Measurements from ENCODE around the gene NHLH1. TPM values are rescaled to one million over a fixed set of nuclear protein-coding genes. Genes with fewer than 3 reads are reported as not detected.

Gene NHLH1
- total RNA-seq, 1 donor from 2014 or later: 0.93 TPM

DNA sequence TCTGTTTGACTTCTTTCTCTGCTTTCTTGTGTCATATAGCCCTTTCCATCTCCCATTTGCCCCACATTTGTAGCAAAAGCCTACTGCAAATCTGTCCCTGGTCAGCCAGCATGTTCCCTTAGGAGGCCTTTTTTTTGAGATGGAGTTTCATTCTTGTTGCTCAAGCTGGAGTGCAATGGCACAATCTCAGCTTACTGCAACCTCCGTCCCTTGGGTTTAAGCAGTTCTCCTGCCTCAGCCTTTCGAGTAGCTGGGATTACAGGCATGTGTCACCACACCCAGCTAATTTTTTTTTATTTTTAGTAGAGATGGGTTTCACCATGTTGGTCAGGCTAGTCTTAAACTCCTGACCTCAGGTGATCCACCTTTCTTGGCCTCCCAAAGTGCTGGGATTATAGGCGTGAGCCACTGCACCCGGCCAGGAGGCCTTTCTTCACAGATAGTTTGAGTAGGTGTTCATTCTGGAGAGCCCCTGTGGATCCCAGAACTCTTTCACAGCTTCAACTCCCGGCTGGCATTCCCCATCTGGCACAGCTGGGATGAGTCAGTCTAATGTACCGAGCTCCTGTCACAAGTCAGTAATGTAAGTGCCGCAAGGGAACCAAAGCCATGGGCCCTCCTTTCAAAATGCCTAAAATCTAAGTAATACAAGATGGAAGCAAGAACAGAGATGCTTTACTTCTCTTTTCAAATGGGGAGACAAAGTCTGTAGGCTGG is 9.4 kb upstream of the NHLH1 start:
- intact Hi-C loops (cut with micrococcal nuclease): no loop called here

DNA sequence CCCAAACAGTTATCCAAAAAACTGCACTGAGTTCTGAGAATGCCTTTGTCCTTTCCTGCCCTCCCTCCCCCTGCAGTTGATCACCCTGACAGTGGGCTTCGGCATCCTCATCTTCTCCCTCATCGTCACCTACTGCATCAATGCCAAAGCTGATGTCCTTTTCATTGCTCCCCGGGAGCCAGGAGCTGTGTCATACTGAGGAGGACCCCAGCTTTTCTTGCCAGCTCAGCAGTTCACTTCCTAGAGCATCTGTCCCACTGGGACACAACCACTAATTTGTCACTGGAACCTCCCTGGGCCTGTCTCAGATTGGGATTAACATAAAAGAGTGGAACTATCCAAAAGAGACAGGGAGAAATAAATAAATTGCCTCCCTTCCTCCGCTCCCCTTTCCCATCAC is 8.8 kb upstream of the NHLH1 start:
- intact Hi-C loops (cut with micrococcal nuclease): no loop called here

- intact Hi-C loops (cut with micrococcal nuclease): no loop called here
These were observed 7.2 kb upstream of the NHLH1 start for GRCh38 chr1:160359559-160360226.

DNA sequence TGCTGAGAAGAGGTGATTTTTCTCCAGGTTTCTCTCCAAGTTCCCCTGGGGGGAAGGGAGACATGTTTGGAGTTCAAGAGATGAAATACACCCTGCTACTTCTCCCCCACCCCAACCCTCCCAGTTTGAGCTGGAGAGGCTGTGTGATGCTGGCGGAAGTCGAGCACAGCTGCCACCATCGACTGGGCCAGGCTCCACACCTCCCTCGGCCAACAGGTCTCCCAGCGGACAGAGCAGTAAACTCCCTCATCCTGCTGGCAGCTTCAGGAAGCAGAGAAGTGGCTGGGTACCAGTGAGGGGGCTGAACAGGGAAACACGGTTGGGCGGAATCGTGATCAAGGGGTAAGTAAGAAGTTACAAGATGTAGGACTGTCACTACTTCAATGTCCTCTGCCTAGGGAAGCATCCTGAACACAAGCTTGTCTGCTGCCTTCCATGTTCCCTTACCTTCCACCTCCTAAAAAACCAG is 6.6 kb upstream of the NHLH1 start:
- intact Hi-C loops (cut with micrococcal nuclease): no loop called here

GRCh38 chr1:160361199-160361598 is 5.7 kb upstream of the NHLH1 start:
- intact Hi-C loops (cut with micrococcal nuclease): no loop called here

DNA sequence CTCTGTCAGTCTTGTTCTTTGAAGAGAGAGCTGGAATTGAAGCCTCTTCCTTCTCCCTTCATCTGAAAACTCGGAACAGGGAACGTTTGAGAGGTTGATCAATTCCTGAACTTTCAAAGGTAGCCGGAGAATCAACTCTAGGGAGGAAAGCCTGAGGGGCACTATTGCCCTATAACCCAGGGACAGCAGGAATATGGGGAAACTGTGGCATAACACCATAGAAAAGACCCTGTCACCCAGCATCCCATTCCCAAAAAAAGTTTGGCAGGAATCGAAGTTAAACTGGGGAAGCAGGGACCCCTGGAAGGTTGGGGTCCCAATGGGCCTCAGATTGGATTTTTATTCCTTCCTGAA is 5.1 kb upstream of the NHLH1 start:
- intact Hi-C loops (cut with micrococcal nuclease): no loop called here

- intact Hi-C loops (cut with micrococcal nuclease): no loop called here
These were observed 4.5 kb upstream of the NHLH1 start for GRCh38 chr1:160362168-160362957.

DNA sequence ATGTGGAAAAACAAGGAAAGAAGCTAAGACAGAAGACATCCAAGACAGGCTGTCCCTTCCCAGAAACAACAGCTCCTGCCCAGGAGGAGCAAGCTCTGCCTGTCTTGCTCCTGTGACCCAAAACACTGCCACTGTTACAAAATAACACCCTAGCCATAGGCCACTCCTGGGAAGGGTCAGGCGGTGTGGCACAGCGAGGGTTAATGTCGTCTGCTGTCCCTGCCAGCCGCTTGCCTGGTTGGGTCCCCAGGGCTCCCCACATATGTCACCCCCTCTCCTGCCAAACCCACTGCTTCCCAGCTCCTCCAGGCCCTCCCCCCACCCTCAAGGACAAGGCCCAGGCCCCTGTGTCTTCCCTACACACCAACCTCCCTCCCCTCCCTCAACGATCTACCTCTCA is 3.9 kb upstream of the NHLH1 start:
- intact Hi-C loops (cut with micrococcal nuclease): no loop called here

DNA sequence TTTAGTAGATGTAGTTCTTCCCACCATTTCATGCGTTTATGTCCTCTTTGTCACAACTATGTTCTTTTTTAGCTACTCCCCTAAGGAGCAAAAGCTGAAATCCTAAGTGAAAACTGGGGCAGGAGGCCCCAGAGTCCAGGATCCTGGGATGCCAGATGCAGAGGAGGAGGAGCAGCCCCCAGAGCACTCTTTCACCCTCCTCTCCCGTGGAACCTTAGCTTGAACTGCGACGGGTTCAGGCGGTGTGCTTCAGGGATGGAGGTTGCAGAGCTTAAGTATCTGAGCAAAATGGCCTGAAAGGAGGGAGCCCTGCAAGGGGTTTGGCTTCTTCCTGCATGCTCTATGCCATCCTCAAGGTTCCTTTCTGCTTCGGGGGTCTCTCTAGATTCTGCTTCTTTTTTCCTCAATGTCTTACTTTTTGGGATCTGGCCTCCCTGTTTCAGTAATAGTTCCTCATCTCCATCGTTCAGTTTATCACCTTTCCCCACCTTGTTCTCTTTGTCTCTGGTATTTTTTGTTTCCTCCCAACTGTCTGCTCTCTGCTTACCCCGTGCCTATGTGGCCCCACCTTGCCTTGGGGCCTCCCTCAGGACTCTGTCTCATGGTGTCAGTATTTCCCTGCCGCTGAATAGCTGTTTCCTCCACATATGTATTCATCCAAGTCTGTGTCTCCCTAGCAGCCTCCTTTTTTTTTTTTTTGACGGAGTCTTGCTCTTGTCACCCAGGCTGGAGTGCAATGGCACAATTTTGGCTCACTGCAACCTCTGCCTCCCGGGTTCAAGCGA is 2.7 kb upstream of the NHLH1 start:
- intact Hi-C loops (cut with micrococcal nuclease): no loop called here

DNA sequence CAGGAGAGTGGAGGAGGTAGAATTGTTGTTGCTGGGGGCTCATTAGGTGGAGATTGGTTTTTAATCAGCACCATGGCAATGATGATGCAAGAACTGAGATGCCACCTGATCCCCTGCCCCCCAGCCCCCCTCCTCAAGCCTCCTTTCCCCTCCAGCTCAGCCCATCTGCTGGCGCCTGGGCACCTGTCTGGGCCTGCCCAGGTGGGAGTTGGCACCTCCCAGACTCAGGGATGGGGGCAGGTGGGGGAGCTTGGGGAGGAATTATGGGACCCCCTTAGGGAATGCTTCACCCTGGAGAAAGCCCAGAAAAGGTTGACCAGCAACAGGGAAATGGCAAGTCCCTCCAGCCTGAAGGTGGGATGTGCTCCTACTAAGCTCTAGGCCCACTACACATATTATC is 1.5 kb upstream of the NHLH1 start:
- intact Hi-C loops (cut with micrococcal nuclease): no loop called here

- intact Hi-C loops (cut with micrococcal nuclease): no loop called here
These were observed 637 bp downstream of the NHLH1 start for GRCh38 chr1:160367516-160367900.

- intact Hi-C loops (cut with micrococcal nuclease): no loop called here
These were observed 1.4 kb downstream of the NHLH1 start for GRCh38 chr1:160367934-160368923.

DNA sequence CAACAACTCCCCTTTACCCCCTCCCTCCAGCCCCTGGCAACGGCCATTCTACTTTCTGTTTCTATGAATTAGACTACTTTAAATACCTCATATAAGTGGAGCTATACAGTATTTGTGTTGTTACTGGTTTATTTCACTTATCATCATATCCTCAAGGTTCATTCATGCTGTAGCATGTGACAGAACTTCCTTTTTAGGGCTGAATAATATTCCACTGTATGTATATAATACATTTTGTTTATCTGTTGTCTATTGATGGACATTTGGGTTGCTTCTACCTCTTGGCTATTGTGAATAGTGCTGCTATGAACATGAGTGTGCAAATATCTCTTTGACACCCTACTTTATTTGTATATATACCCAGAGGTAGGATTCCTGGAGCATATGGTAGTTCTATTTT is 2.2 kb downstream of the NHLH1 start:
- intact Hi-C loops (cut with micrococcal nuclease): no loop called here

GRCh38 chr1:160370561-160371345 is 3.9 kb downstream of the NHLH1 start:
- intact Hi-C loops (cut with micrococcal nuclease): no loop called here

GRCh38 chr1:160371346-160371631 is 4.4 kb downstream of the NHLH1 start:
- intact Hi-C loops (cut with micrococcal nuclease): no loop called here

DNA sequence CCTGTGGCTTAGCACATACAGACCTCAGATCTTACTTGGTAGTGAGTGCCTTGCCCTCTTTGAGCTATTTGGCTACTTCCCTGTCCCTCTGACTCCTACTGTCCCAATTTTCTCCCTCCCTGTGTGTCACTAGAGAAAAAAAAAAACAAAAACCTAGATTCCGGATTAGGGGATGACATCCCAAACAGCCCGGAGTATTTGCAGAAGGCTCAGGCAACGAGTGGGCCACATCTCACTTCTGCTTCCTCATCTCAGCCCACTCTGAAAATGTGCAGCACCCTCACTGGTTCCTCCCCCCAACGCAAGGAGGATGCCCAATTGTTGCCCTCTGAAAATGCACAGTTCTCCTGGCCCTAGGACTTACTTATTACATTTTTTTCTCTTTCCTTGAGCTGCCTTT is 4.9 kb downstream of the NHLH1 start:
- intact Hi-C loops (cut with micrococcal nuclease): no loop called here

GRCh38 chr1:160373696-160374095 is 6.8 kb downstream of the NHLH1 start:
- intact Hi-C loops (cut with micrococcal nuclease): no loop called here

DNA sequence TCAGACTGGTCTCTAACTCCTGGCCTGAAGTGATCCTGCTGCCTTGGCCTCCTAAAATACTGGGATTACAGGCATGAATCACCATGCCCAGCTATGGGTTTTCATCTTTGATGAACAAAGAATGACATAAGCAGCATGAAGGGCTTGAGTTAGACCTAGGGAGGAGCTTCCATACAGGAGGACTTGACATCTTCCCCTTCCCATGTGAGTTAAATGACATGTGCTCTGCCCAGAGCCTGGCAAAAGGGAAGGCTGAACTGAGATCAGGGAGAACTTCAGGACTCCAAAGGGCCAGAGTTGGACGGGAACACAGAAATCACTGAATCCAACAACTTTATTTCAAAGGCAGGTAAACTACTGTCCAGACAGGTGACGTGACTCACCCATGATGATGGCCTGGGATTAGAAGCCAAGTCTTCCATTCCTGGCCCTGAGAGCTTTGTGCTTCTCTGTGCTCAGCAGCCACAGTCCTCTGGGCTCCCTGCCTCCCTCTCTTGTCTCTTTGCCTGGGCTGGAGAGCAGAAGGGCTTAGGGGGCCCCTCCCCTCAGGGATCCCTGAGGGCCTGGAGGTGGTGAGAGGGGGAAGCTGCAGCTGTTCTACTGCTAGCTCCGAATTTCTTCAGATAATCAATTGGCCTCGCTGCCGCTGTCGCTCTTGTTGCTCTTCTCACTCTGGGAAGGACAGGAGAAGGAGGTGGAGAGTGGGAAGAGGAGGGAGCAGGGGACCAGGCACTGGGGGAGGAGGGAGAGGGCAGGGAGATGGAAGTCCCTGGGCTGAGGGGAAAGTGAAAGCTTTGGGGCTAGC is 7.6 kb downstream of the NHLH1 start:
- intact Hi-C loops (cut with micrococcal nuclease): no loop called here
